ENCODE data around the gene E2F6. TPM values are rescaled to one million over a fixed set of nuclear protein-coding genes. Genes with fewer than 3 reads are reported as not detected.
A peak's percentile ranks its signal among the peaks of the same experiment; 100 is the strongest.

The E2F6 gene
- 10 to 100 TPM; 10.7 to 22.5 (median 13.7) TPM for total RNA-seq

DNA sequence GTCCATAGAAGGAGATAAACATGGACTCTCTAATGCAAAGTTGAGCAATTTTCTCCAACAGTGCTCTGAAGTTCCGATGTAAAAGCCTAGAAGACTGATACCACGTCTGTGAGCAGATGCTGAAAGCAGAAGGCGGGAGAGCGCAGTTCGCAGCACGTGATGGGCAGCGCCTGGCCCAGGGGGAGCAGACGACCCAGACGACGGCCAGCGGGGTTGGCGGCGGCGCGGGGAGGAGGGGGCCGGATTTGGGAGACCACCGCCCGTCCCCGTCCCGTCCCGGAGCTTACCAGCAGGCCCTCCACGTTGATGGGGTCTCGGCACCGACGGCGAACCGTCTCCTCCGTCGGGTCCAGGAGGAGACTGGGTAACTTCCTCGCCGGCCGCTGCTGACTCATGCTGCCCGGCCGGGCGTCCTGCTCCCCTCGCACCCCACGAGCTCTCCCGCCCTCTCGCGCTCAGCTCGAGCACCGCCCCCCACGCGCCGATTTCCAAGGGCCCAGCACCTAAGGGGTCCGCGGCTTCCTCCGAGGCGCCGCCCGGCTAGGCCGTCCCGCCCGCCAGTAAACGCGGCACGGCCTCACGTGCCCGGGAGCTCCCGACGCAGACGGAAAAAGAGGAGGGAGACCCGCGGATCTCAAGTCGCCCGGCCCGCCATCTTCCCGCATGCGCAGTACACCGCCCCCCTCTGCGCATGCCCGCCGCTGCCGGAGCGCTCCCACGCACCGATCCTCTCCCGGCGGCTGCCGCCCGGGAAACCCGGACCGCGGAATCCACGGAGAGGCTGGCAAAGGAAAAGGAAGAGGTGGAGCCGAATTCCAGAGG lies at the start of gene E2F6:
E2F6 (minus strand) TSS at position 677 of the 822 bp plus-strand sequence; CDS start at position 395, 282 bp downstream.
- WGBS, 10 experiments: 0 to 2% (median 0%) methylated on average over 1 to 37 of the region's 86 CpGs; no CpG with 5 or more reads in 4 of the 10 experiments
- H3K27ac ChIP-seq: peak within 1 kb of the TSS; percentile 87 to 93
- peaks cover 16 to 30% of the 10 kb centered on the region in 2 donors for H3K4me1 ChIP-seq (replicated peaks in 1 of 2)
- H3K4me3 ChIP-seq: peak within 1 kb of the TSS; percentile 66 to 85 (median 72)
- ATAC-seq (replicated peaks in 6 of 8): peak; percentile 82 to 93 (median 89)
- in situ Hi-C loops (cut with MboI; ENCODE audit: low pct_unique_long_range_greater_than_20kb in 2 of 9, low sequenced_read_pairs in 9 of 9, unreplicated experiment in 9 of 9): no loop called here

DNA sequence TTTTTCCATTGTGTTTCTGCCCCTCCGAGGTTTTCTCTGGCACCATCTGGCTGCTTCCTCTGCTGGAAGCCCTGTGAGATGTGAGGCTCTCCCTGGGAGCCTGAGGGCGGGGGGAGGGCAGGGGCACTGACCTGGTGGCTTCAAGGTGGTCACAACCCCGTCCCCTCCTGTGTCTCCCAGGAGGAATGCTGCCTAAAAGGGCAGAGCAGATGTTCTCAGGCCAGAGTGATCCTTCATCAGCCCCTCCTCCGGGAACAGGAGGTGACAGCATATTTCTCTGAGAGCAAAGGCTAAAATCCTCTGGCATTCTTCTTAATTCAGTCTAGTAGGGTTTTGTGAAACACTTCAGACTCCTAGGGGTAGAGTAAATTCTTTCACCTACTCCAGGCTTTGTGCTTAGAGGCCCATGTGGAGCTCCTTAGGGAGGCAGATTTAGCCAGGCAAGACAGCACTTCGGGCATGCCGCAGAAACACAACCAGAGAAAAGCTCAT lies 49.6 kb upstream of the E2F6 start:
- in situ Hi-C loops (cut with MboI; ENCODE audit: low pct_unique_long_range_greater_than_20kb in 2 of 9, low sequenced_read_pairs in 9 of 9, unreplicated experiment in 9 of 9): no loop called here
- peak overlapping the region; percentile 8 to 29 for H3K27ac ChIP-seq
- ATAC-seq (replicated peaks in 6 of 8): peak in 5 of 8 experiments; percentile 49 to 76 (median 62)

GRCh38 chr2:11514904-11515303 lies 48.9 kb upstream of the E2F6 start:
- H3K4me3 ChIP-seq: no peak overlapping the region
- WGBS, 10 experiments: 0 to 74% (median 66%) methylated on average over 1 to 6 of the region's 6 CpGs; no CpG with 5 or more reads in 6 of the 10 experiments
- H3K27ac ChIP-seq: peak overlapping the region; percentile 8 to 29
- peaks cover 52 to 58% of the 10 kb centered on the region in 2 donors for H3K4me1 ChIP-seq (replicated peaks in 1 of 2)
- ATAC-seq (replicated peaks in 6 of 8): peak in 2 of 8 experiments; percentile 11 to 13
- in situ Hi-C loops (cut with MboI; ENCODE audit: low pct_unique_long_range_greater_than_20kb in 2 of 9, low sequenced_read_pairs in 9 of 9, unreplicated experiment in 9 of 9): no loop called here

More for the DNA sequence above, 49.6 kb upstream of the E2F6 start:
- H3K4me1 ChIP-seq (replicated peaks in 1 of 2): peaks cover 50 to 58% of the 10 kb centered on the region in 2 donors
- H3K4me3 ChIP-seq: no peak overlapping the region
- WGBS, 10 experiments: 0 to 37% (median 2%) methylated on average over 1 to 4 of the region's 6 CpGs; no CpG with 5 or more reads in 4 of the 10 experiments

GRCh38 chr2:11514081-11514730 lies 48.2 kb upstream of the E2F6 start:
- no peak for ATAC-seq (replicated peaks in 6 of 8)
- WGBS, 10 experiments: 13 to 100% (median 83%) methylated on average over 1 to 3 of the region's 3 CpGs
- in situ Hi-C loops (cut with MboI; ENCODE audit: low pct_unique_long_range_greater_than_20kb in 2 of 9, low sequenced_read_pairs in 9 of 9, unreplicated experiment in 9 of 9): no loop called here
- H3K4me1 ChIP-seq (replicated peaks in 1 of 2): peaks cover 55 to 58% of the 10 kb centered on the region in 2 donors
- H3K4me3 ChIP-seq: no peak overlapping the region
- no peak overlapping the region for H3K27ac ChIP-seq

- Histone ChIP-seq H3K4me1 (replicated peaks in 1 of 2) (peaks cover 55 to 58% of the 10 kb centered on the region in 2 donors), H3K4me3 (no peak overlapping the region), H3K27ac (no peak overlapping the region)
- 39 to 96% (median 75%) methylated on average over 2 to 5 of the region's 5 CpGs; no CpG with 5 or more reads in 1 of the 10 experiments for WGBS, 10 experiments
- no peak for ATAC-seq (replicated peaks in 6 of 8)
- in situ Hi-C loops (cut with MboI; ENCODE audit: low pct_unique_long_range_greater_than_20kb in 2 of 9, low sequenced_read_pairs in 9 of 9, unreplicated experiment in 9 of 9): no loop called here
Observed at GRCh38 chr2:11513319-11513718, 47.4 kb upstream of the E2F6 start.

GRCh38 chr2:11512431-11512830 lies 46.5 kb upstream of the E2F6 start:
- WGBS, 10 experiments: 43 to 88% (median 70%) methylated on average over 1 to 5 of the region's 5 CpGs; no CpG with 5 or more reads in 4 of the 10 experiments
- ATAC-seq (replicated peaks in 6 of 8): no peak
- Histone ChIP-seq H3K4me1 (replicated peaks in 1 of 2) (peaks cover 55 to 62% of the 10 kb centered on the region in 2 donors), H3K27ac (no peak overlapping the region), H3K4me3 (no peak overlapping the region)
- in situ Hi-C loops (cut with MboI; ENCODE audit: low pct_unique_long_range_greater_than_20kb in 2 of 9, low sequenced_read_pairs in 9 of 9, unreplicated experiment in 9 of 9): no loop called here

DNA sequence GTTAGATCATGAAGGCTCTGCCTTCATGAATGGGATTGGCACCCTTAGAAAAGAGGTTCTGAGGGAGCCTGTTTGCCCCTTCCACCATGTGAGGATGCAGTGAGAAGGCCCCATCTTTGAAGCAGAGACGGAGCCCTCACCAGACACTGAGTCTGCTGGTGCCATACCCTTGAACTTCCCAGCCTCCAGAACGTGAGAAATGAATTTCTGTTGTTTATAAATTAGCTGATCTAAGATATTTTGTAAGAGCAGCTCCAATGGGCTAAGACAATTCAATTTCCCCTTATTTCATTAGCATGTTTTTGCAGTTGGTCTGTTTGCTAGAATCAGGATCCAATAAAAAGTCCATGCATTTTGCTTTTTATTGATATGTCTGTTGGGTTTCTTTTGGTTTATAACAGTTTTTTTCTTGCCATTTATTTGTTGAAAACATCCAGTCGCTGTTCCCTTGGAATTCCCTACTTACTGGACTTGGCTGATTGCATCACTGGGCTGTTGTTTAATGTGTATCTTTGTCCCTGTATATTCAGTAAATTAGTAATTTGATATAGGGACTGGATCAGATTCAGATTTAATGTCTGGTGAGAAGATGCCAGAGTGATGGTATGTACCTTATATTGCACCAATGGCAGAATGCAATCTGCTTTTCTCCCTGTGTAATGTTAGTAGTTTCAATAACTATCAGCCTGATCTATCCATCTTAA lies 43.8 kb upstream of the E2F6 start:
- no peak overlapping the region for H3K4me3 ChIP-seq
- peaks cover 36 to 39% of the 10 kb centered on the region in 2 donors for H3K4me1 ChIP-seq (replicated peaks in 1 of 2)
- 13 to 100% (median 88%) methylated on average over 1 to 3 of the region's 3 CpGs; no CpG with 5 or more reads in 2 of the 10 experiments for WGBS, 10 experiments
- no peak for ATAC-seq (replicated peaks in 6 of 8)
- H3K27ac ChIP-seq: no peak overlapping the region
- in situ Hi-C loops (cut with MboI; ENCODE audit: low pct_unique_long_range_greater_than_20kb in 2 of 9, low sequenced_read_pairs in 9 of 9, unreplicated experiment in 9 of 9): no loop called here

GRCh38 chr2:11508279-11508678 lies 42.3 kb upstream of the E2F6 start:
- Histone ChIP-seq H3K4me3 (no peak overlapping the region), H3K4me1 (replicated peaks in 1 of 2) (peaks cover 21 to 24% of the 10 kb centered on the region in 2 donors), H3K27ac (no peak overlapping the region)
- ATAC-seq (replicated peaks in 6 of 8): no peak
- 59 to 100% (median 93%) methylated on average over 1 to 7 of the region's 8 CpGs for WGBS, 10 experiments
- in situ Hi-C loops (cut with MboI; ENCODE audit: low pct_unique_long_range_greater_than_20kb in 2 of 9, low sequenced_read_pairs in 9 of 9, unreplicated experiment in 9 of 9): no loop called here

DNA sequence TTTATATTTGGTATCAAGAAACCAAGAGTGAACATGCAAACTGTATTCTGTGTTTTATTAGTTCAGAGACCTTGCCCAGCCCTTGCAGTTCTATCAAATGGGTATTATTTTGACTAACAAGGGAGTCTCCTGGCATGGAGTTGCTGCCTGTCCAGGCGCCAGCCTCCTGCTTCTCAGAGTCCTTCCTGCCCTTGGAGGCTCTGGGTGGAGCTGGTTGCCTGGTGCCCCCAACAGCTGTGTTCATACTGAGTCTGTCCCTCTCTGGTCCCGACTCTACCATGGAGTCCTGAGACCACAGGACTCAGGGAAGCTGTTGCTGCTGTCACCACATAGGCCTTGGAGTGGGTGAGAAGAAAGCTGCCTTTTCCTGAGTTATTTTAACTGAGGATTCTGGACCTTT lies 41.6 kb upstream of the E2F6 start:
- H3K4me3 ChIP-seq: no peak overlapping the region
- in situ Hi-C loops (cut with MboI; ENCODE audit: low pct_unique_long_range_greater_than_20kb in 2 of 9, low sequenced_read_pairs in 9 of 9, unreplicated experiment in 9 of 9): no loop called here
- ATAC-seq (replicated peaks in 6 of 8): no peak
- peaks cover 13 to 16% of the 10 kb centered on the region in 2 donors for H3K4me1 ChIP-seq (replicated peaks in 1 of 2)
- WGBS, 10 experiments: 35 to 100% (median 75%) methylated on average over 1 to 2 of the region's 2 CpGs; no CpG with 5 or more reads in 6 of the 10 experiments
- no peak overlapping the region for H3K27ac ChIP-seq

- WGBS, 10 experiments: 0 to 100% (median 67%) methylated on average over 1 to 3 of the region's 3 CpGs; no CpG with 5 or more reads in 2 of the 10 experiments
- in situ Hi-C loops (cut with MboI; ENCODE audit: low pct_unique_long_range_greater_than_20kb in 2 of 9, low sequenced_read_pairs in 9 of 9, unreplicated experiment in 9 of 9): no loop called here
- Histone ChIP-seq H3K27ac (no peak overlapping the region), H3K4me3 (no peak overlapping the region), H3K4me1 (replicated peaks in 1 of 2) (peaks cover 6 to 11% of the 10 kb centered on the region in 2 donors)
- peak in 5 of 8 experiments; percentile 59 to 87 (median 62) for ATAC-seq (replicated peaks in 6 of 8)
Observed at GRCh38 chr2:11506611-11506969, 40.6 kb upstream of the E2F6 start.

DNA sequence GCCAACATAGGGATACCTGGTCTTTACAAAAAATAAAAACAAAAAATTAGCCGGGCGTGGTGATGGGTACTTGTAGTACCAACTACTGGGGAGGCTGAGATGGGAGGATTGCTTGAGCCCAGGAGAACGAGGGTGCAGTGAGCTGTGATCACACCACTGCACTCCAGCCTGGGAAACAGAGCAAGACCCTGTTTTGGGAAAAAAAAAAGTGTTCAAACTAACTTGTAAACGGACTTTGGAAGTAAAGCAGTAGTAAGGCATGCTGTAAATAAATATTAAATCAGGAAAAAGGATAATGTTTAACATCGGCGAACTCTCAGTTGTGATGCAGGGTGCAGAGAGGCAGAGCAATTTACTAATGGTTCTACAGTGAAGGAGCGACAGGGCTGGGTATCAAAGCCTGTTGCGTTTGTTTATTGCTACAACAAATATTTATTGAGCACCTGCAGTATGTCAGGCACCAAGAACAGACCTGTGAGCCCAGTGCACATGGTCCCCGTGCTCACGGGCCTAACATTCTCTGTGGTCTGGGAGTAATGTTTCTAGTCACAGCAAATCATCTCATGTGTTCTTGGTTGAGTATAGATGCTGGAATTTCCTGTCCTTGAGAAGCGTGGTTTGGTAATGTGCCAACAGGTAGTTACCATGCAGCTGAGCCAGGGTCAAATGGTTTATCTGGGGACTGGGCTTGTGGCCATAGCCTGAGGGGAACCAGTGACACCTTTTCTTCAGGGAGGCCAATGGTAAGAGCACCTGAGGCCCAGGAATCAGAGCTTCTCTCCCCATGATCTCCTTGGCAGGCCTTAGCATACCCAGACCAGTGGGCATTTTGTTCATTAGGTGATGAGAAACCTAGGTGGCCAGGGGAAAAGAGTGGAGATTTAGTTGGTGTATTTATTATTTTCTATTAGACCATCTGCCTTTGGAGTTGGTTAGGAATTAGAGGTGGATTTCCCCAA lies 40.0 kb upstream of the E2F6 start:
- Histone ChIP-seq H3K4me1 (replicated peaks in 1 of 2) (peaks cover 8 to 12% of the 10 kb centered on the region in 2 donors), H3K27ac (no peak overlapping the region), H3K4me3 (no peak overlapping the region)
- in situ Hi-C loops (cut with MboI; ENCODE audit: low pct_unique_long_range_greater_than_20kb in 2 of 9, low sequenced_read_pairs in 9 of 9, unreplicated experiment in 9 of 9): no loop called here
- WGBS, 10 experiments: 38 to 100% (median 83%) methylated on average over 2 to 8 of the region's 11 CpGs
- ATAC-seq (replicated peaks in 6 of 8): peak in 1 of 8 experiments; percentile 4

All from motor neuron (in vitro differentiated cells).